ENCODE data around the gene DIDO1.

The DIDO1 gene

DNA sequence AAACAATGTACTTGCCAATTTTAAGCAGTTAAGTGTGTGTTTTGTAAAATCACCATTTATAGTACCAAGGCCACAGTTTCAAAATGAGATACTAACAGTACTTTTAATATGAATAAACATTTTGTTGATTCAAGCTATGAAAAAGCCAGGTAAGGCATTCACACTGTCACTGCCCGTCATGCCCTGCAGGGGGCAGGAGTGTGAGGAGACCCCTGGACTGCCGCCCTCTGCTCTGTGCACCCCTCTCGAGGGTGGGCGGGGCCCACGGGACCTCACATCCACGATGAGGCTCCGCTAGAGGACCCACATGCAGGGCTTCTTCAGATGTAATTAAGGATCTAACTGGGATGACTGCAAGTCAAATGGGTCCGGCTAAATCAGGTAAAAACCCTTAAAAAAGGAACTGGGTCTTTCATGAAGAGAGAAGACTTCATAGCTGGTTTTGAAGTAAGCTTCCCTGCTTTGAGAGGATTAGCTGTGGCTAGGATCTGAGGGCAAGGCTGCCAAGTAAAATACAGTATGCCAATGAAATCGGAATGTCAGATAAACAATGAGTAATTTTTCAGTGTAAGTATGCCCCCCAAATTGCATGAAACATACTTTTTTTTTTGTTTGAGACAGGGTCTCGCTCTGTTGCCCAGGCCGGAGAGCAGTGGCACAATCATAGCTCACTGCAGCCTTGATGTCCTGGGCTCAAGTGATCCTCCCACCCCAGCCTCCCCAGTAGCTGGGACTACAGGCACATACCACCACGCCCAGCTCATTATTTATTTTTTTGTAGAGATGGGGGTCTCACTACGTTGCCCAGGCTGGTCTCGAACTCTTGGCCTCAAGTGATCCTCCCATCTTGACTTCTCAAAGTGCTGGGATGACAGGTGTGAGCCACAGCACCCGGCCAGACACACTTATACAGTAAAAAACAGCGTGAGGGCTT is 18.7 kb downstream of the DIDO1 start:
- no peak for DNase-seq

DNA sequence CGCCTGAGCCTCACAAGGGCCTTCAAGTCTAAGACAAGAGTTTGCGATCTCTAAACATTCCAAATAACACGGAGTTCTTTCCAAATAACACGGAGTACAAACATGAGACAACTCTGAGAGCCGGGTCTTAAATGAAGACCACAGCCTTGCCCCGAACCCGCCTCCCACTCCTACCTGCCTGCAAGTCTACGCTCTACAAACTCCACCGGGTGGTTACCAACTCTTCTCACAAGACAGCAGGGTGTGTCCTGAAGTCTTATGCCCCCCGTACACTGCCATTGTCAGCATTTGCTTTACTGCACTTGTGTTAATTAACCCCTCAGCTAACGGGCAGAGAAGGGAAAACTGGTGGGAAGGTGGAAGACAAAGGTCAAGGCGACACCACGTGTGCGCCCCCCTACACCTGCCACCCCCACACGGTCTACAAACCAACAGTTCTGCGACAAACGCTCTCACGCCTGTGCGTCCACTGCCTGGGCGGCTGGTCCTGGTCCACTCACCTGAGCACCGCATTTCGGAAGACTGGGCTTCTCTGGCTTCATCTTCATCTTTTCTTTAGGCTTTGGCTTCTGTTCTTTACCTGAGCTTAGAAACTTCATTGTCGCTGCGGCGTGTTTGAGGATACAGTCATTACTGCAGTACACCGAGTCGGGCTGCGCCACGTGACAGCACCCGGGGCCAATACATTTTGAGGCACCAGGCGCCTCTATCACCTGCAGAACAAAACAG is 19.5 kb downstream of the DIDO1 start:
- DNase-seq = no peak

DNA sequence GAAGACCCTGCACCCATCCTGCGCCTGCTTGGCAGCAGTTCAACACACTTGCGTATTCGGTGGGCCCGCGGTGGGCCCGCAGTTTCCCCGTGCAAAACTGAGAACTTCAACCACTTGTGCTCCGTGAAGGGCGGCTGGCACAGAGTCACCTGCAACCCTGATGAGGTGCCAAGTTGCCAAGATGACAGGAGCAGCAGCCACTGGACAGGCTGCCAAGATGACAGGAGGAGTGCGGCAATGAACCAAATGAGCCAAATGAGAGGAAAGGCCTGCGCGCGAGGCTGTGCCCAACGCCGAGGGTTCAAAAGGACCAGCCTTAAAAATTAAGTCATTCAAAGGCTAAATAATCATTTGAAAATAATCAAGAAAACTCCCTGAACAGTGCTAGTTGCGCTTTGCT is 20.1 kb downstream of the DIDO1 start:
- DNase-seq = no peak

DNA sequence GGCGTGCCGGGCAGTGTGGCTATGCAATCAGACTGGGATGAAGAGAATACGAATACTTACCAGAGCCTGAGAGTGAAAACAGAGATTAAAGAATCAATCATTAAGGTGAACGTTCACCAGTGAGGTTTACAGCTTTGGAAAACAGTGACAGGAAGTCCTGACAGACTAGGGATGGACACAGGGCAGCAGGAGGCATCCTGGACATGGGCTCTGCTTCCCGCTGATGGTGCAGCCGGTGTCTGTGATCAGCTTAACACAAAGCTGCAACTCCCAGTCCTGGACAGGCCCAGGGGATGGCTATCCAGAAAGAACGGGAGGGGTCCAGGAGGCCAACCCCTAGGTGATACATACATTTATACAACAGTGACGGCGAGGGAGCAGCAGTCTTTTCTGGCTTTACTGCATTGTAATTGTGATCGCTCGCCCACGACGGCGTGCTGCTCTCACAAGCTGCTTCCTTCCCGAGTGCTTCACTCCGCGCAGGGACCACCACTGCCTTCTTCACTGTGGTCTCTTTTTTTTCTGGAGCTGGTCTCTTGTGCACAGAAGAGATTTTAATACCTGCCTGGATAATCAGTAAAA is 20.7 kb downstream of the DIDO1 start:
- no peak for DNase-seq

DNA sequence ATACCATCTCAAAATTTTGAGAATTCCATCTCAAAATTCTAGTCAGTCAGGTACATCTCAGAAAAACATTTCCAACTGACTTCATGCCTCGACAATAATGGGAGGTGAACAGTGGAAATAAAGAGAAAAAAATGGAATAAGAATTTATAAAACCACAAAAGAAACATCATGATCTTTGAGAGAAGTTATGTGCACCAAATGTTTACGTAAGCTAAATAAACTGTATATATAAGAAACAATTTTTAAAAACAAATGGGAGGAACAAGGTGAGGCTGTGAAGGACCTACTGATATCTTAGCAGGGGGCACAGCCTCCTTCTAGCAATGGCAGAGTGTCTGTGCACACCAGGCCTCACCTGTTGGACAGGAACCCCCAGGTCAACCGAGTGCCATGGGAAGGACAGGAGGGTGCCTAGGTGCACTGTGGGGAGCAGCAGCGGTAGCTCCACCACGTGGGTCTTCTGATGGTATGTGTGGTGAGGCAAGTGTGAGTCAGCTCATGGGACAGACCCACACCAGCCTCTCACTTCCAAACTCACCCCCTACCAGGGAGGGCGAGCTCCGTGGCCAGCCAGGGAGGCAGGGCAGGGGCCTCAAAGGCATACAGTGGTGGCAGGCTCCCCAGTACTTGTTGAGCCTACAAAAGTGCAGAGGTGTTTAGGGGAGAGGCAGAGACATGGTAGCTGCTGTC is 23.2 kb downstream of the DIDO1 start:
- no peak for DNase-seq

DNA sequence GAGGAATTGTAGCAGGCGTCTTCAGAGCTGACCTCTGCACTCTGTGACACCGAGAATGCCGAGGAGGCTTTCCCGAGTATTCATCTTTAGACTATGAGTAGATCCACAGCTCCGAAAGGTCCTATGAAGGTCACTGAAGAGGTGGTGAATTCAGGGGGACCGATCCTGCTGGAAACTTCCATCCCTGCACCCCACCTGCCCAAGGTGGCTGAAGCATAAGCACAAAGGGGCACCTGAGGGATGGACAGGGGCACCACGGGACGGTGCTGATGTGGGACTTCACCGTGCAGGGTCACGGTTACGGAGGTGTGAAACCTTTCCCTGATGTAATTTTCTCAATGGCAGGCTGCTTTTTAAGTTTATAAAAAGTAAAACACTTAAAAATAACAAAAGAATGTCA is 24.4 kb downstream of the DIDO1 start:
- DNase-seq = no peak

DNA sequence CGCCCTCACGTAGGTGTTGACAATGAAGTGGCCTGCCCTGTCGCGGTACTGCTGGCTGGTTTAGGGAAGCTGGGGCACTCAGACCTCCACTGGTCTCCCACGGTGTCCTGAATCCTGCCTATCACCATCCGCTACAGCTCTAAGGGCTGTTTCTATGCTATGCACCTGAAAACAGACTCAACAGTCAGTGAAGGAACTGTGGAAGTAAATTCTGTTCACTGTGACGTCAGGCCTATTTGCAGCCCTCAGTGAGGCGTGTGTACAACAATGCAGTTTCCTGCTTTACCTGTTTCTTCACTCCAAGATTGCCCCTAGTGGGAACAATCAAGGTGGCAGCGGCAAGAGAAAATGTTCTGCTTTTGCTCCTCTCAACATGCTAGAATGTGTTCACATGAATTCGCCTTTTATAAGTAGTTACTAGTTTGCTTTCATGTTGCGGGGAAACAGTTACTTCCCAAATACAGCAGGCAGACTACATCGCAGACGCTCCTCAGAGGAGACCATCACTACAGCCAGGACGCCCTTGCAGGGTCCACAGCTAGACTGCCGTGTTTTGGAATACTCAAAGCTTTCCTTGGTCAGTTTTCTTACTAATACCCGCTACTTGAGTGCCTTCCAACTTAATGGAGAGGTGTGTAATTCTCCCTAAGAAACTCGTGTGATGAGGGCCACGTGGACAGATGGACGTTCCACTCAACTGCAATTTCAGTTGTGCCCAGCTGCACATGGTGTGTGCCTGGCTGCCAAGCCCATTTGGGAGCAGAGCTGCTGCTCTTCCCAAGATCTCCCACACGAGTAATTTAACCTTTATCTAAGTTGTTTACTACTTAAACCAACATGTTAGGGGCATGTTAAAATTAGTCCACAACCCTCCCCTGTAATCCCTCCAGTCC is 25.4 kb downstream of the DIDO1 start:
- no peak for DNase-seq

DNA sequence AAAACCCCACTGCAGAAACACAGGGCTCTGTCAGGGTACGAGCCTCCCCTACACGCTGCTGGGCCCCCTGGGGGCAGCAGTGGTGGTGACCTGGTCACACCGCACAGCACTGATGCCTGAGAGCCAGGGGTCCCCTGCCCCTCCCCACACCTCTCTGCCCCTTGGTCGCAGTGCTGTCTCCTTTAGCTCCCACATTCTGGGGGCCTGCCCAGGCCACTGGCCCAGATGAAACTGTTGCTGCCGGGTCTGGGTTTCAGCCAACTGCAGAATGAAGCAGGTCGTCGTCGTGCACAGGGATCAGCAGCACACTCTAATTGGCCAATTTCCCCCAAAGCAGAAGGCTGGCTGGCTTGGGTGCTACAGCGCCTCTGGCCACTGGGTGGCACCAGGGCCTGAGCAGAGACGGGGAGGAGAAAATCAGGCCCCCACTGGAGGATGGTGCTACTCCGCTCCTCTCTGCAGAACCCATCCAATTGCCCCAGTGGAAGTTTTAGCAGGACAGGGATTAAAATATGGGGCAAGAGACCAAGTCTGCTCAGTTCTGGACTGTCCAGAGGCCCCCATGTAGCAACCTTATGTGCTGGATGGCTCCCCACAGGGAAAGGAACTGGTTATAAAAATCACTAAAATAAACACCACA is 26.1 kb downstream of the DIDO1 start:
- no peak for DNase-seq

DNA sequence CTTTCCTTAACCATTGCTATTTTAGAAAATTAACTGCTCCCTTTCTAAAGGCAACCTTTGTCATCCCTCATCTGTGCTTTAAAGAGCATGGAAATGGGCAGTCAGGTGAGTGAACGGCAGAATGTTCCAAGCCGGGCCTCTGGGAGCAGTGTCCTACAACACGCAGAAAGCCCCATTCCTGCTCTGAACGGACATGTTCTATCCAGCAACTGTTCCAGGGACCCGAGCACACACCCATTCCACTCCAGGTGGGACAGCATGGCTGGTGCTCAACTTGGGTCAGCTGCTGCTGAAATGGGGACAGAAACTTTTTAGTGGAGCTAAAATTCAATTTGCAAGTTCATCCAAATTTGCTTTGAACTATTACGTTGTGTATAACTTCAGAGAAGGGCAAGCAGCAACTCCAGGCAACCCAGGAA is 26.7 kb downstream of the DIDO1 start:
- no peak for DNase-seq

DNA sequence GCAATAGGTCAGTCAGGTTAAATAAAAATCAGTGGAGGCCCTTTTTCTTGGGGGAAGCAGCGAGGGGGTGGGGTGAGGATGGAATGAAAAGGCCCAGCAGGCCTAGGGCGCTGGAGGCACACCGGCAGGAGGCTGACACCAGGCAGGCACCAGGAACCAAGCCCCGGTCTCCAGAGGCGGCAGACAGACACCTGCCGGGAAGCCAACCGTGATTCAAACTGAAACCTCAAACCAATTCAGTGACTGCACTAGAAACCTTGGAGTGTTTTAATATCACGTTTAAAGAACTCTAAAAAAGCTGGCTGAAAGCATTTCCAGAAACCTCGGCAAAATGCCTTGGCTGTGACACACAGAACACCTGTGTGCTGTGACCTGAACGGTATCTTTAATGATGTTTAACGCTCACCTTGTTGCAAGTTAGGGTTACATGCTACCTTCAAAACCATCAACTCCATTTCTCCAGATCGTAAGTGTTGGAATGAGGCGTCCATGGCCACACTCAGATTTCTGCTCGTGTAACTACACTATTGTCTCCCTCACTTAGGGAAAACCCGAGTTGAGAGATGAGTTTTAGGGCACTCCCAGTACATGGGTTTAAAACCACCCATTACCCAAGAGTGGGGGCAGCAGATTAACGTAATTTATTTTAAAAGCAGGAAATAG is 27.2 kb downstream of the DIDO1 start:
- DNase-seq = peak; percentile 46

DNA sequence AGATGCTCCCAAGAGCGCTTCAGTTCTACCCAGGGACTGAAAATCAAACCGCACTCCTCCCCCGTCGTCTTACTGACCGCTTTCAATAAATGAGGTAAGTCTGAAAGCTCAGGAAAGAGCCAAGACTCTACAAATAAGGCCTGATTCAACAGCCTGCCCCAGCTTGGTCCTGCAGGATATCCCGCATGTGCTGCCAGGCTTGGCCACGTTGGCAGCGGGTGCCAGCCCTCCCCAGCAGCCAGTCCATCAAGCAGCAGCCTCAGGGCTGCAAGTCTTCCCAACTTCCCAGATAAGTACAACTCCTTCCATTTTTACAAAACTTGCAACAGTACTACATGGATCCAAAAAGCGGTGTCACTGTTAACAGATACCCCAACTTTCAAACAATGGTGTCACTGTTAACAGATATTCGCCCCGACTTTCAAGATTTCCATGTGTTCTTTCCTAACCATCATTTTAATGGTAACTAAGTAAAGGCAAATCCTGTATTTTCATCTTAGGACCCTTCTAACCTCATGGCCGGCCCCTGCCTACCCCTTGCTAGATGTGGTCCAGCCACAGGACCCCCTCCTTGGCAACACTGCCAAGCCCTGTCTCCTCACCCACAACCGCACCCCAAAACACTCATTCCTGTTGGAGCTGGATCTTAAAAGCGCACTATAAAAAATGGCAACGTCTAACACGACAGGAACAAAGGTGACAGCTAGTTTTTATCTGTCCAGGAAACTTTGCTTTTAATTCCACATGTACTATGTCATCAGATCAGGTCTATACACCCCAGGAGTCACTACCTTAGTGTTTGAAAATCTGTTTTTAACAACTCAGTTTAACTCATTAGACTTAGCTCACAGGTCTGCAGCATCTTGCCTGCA is 28.0 kb downstream of the DIDO1 start:
- no peak for DNase-seq

DNA sequence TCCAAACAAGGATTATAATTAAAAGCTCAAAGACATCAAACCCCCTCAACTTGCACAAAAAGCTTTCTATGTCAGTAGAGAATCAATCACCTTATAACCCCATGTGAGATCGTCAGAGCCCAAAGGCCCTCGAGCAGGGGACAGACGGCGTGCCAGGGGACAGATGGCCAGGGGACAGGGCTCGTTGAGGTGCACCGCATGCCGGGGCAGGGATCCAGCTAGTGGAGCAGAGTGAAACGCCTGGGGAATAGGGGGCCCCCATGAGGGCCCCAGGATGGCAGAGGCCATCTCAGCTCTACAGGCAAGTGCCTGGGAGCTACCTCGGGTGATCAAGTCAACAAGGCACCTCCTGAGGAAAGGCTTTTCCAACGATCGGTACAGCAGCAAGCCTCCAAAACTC is 28.6 kb downstream of the DIDO1 start:
- no peak for DNase-seq

DNA sequence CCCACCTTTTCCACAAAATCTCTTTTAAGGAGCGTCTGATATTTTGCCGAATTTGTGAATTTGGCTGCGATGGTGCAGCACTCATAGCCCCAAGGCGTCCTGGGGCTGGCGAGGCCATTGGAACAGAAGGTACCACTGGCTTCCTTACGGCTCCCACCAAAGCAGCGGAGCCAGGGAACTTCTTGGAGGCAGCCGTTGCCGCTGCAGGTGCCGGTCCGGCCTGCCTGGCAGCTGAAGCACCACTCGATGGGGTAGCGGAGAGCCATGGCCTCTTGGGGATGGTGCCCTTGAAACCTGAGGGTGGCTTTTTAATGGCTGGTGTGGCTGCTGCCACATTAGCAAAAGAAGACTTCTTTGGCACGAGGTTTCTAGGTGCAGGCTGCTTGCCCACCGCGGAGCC is 29.8 kb downstream of the DIDO1 start:
- DNase-seq = no peak

DNA sequence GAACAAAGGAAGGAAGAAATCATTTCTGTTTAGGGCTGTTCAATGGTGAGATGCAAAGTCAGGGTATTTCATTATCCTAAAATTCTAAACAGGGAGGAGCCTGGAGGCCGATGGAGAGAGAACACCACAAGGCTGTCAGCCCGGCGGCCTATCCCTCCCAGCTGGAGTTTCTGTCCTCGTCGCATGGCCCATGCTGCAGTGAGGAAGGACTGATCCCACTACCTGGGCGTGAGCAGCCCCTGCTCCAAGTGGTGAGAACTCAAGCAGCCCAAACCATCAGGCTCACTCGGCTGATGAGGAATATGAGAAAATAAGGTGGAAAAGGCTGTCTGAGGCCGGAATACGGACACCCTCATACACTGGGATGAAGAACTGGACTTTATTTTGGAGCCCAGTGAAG is 30.8 kb downstream of the DIDO1 start:
- DNase-seq = no peak

DNA sequence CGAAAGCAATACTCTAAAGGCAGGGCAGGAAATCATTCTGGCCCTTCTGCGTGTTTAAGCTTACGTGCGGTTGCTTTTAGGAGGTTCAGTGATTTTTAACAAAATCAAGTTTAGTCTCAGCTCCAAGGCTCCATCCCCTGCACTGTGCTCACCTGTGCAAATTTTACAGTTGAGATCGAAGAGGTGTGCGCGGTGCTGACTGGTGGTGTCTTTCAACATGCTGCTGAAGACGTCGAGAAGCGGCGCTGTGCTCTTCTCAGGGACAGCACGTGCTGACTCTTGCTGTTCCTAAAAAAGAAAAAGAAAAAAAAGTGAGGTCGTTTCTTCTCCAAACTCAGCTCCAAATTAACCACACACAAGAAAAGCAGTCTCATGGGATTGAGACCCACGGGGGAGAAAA is 32.0 kb downstream of the DIDO1 start:
- DNase-seq = no peak

DNA sequence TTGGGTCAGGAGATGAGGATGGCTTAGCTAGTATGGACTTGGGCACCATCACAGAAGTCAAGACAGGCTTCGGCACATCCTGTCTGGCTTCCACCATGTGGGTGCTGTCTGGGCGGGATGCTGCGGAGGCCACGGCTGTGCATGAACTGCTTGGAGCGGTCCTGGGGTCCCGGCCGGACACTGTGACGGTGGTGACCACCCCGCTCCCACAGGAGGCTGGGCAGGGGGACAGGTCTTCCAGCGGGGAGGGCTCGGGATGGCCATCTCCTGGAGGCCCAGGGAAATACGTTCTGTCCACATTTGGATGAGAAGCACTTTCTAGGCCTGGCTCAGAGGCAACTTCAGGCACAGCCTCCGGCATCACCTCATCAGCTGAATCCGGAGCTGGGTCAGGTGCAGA is 32.6 kb downstream of the DIDO1 start:
- no peak for DNase-seq

DNA sequence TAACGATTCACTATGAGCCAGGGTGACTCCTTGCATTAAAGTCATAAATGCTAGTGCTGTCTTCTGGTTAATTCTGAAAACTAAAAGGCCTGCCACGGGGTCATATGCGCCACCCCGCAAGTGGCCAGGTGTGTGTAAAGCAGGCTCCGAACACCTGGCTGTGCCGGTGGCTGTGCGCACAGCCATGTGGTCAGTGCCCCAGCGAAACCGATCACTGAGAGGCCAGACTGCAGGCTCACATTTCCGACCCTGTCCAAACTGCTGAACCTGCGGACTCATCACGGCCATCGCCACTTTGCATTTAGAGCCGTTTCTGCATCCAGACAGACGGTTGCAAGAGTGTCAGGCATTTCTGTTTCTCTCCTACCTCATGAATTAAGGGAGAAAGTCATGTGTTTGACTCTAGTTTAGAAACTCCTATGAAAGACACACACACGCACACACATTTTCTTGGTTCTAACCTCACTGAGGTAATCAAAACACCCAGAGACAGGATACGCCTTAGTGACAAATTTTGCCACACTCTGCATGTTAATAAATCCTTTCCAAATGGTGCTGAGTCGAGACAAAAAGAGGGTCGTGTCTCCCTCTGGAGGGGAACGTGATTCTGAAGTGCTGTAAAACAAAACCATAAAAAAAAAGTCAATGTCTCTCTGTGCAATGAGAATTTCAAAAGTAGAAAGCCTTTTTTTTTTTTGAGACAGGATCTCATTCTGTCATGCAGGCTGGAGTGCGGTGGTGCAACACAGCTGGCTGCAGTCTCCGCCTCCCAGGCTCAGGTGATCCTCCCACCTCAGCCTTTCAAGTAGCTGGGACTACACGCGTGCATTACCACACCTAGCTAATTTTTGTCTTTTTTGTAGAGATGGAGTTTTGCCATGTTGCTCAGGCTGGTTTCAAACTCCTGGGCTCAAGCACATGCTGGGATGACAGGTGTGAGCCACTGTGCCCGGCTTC is 33.7 kb downstream of the DIDO1 start:
- no peak for DNase-seq

DNA sequence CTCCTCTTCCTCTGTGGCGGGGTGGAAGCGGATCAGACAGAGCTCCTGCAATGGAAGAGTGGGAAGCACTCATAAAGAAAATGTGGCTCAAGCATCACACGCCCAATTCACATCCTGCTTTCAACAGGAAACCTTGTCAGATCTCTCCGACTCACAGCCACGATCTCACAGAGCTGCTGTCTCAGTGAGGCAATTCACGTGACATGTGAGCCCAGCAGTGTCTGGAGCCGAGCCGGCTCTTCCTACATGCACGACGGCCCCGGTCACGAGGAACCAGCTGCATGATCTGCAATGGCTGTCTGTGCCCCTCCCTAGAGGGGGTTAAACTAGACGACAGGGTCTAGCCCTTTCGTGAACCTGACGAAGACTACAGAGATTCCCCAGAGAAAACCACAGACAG is 35.2 kb downstream of the DIDO1 start:
- no peak for DNase-seq

DNA sequence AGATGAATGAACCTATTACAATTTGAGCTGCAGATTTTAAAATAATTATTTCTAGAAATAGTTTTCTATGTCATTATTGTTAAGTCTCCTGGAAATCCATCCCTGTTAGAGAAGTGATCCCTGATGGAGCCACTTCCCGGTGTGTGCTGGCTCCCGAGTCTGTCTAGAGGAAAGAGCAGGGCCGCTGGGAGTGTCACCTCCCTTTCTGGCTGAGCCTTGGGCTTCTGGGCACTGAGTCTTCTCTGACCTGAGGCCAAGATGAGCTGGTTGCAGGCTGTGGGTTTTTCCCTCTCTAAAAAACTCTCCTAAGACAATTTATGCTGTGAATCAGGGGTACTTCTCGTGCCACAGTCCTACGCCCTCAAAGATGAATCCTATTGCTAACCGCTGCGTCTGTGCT is 35.9 kb downstream of the DIDO1 start:
- DNase-seq = no peak

Data from NCI-H187 treated with DMSO at 0.1 percent for 48 hours (cell line).